GM12878 (cell line): ENCODE results near the gene ROBO1. TPM values are rescaled to one million over a fixed set of nuclear protein-coding genes. Genes with fewer than 3 reads are reported as not detected.

ENCODE experiments used
- ATAC-seq: fragments of 200-7000 bp; cut with Tn5 transposase; 3 replicates; pipeline ENCODE4 v1.9.1; 2020; ENCODE audit warnings: mild to moderate bottlenecking, moderate library complexity
- BruUV-seq: library from RNA; stranded (reverse); fragments of 400-500 nt; replicated peaks from 2 replicates; lab custom pipeline; 2021; lab: Mats Ljungman, UMichigan
- CTCF ChIA-PET: fragments of 300-600 bp; sonication (Branson Sonifier 250); formaldehyde crosslinking; extraction: SDS; loops from one replicate; lab custom pipeline; 2021; ENCODE audit warnings: inconsistent platforms; lab: Yijun Ruan, JAX
- POLR2A ChIA-PET: fragments of 350-600 bp; formaldehyde crosslinking; extraction: SDS; loops from one replicate; lab custom pipeline; 2021; ENCODE audit warnings: inconsistent platforms; lab: Charles Lee
- RAD21 ChIA-PET: fragments of 300-600 bp; sonication (Branson Sonifier 250); formaldehyde crosslinking; loops from one replicate; lab custom pipeline; 2023; ENCODE audit warnings: antibody characterized with exemption; ENCODE audit not compliant: unreplicated experiment; lab: Charles Lee
- SMC1A ChIA-PET: fragments of 300-600 bp; sonication (Branson Sonifier 250); formaldehyde crosslinking; loops from one replicate; lab custom pipeline; 2023; ENCODE audit not compliant: unreplicated experiment, uncharacterized antibody; lab: Charles Lee
- DNase-seq: peaks from one replicate; pipeline ENCODE4 v3.0.0-alpha.2; 2011; ENCODE audit warnings: low read depth, low spot score
- FAIRE-seq: peaks from 3 replicates; lab custom pipeline; 2011; peaks lifted over from hg19 to GRCh38; lab: Jason Lieb, UNC
- H2AFZ ChIP-seq: 2 replicates; pipeline ENCODE4 v1.6.0; 2011; ENCODE audit warnings: low read depth, low read length, control low read depth; ENCODE audit not compliant: control insufficient read depth
- H3K27ac ChIP-seq: 2 replicates; pipeline ENCODE4 v1.5.1; 2011; ENCODE audit warnings: control low read depth; ENCODE audit not compliant: control insufficient read depth, insufficient read depth
- H3K27me3 ChIP-seq, 2 experiments: replicated peaks in 1 of 2; 2 replicates each; pipeline versions ENCODE4 v1.6.0 to v1.6.1; 2011; ENCODE audit warnings: low read length in 1 of 2; ENCODE audit not compliant: control insufficient read depth in 2 of 2, insufficient read depth in 2 of 2
- H3K36me3 ChIP-seq, 2 experiments: 2 replicates each; pipeline ENCODE4 v1.5.1; 2011; ENCODE audit warnings: low read length in 1 of 2; ENCODE audit not compliant: control insufficient read depth in 2 of 2, insufficient read depth in 2 of 2
- H3K4me1 ChIP-seq: 2 replicates; pipeline ENCODE4 v1.6.1; 2011; ENCODE audit warnings: mild to moderate bottlenecking, low read length, moderate library complexity, mixed read lengths; ENCODE audit not compliant: control insufficient read depth, insufficient read depth
- H3K4me2 ChIP-seq: 2 replicates; pipeline ENCODE4 v1.6.0; 2011; ENCODE audit warnings: control low read depth; ENCODE audit not compliant: control insufficient read depth, insufficient read depth
- H3K4me3 ChIP-seq: fragments of 200-600 bp; sonication (generic); 2 replicates; pipeline ENCODE4 v1.5.1; 2016
- H3K79me2 ChIP-seq: 2 replicates; pipeline ENCODE4 v1.6.0; 2011; ENCODE audit warnings: low read length; ENCODE audit not compliant: control insufficient read depth, insufficient read depth
- H3K9ac ChIP-seq: 2 replicates; pipeline ENCODE4 v1.8.0; 2011; ENCODE audit warnings: low read length, control low read depth, mixed read lengths; ENCODE audit not compliant: control insufficient read depth, insufficient read depth
- H3K9me3 ChIP-seq: replicated peaks from 3 replicates; pipeline ENCODE4 v1.5.1; 2011; ENCODE audit warnings: mild to moderate bottlenecking, low read length; ENCODE audit not compliant: control insufficient read depth, insufficient read depth
- H4K20me1 ChIP-seq: 2 replicates; pipeline ENCODE4 v1.6.0; 2011; ENCODE audit not compliant: control insufficient read depth, insufficient read depth
- NFIC ChIP-seq: IDR thresholded peaks from 2 replicates; pipeline ENCODE4 v1.6.1; 2012; ENCODE audit warnings: low read depth, mild to moderate bottlenecking, inconsistent platforms, low read length, moderate library complexity
- PBX3 ChIP-seq: IDR thresholded peaks from 2 replicates; pipeline ENCODE4 v1.6.1; 2011; ENCODE audit warnings: mild to moderate bottlenecking, low read depth, low read length, moderate library complexity; ENCODE audit not compliant: insufficient replicate concordance
- PRDM15 ChIP-seq: fragments of 450-650 bp; formaldehyde crosslinking; IDR thresholded peaks from 2 replicates; pipeline ENCODE4 v1.4.0; 2020; ENCODE audit warnings: mild to moderate bottlenecking, moderate library complexity
- SMAD1 ChIP-seq: fragments of 450-650 bp; IDR thresholded peaks from 2 replicates; pipeline ENCODE4 v1.6.1; 2018; ENCODE audit warnings: mild to moderate bottlenecking, low read depth; ENCODE audit not compliant: partially characterized antibody
- SUZ12 ChIP-seq: fragments of 200-600 bp; sonication (generic); IDR thresholded peaks from one replicate; pipeline ENCODE4 v1.6.1; 2018; ENCODE audit warnings: antibody characterized with exemption, mild to moderate bottlenecking; ENCODE audit not compliant: unreplicated experiment
- TAF1 ChIP-seq: IDR thresholded peaks from 2 replicates; pipeline ENCODE4 v1.6.1; 2011; ENCODE audit warnings: mild to moderate bottlenecking, low read depth, low read length, borderline replicate concordance
- ZNF274 ChIP-seq: IDR thresholded peaks from one replicate; pipeline ENCODE4 v1.8.0; 2011; ENCODE audit not compliant: insufficient read length, insufficient read depth
- WGBS: methylation state at CpG from one replicate; pipeline ENCODE4 v1.1.6; 2016; ENCODE audit warnings: low lambda C conversion rate; ENCODE audit not compliant: insufficient replicate concordance, insufficient coverage; ENCODE audit errors: missing lambda C conversion rate; 5-methylcytosine and 5-hydroxymethylcytosine counted together
- in situ Hi-C: fragments of 300-500 bp; cut with MboI; formaldehyde crosslinking; loops from 9 replicates; pipeline ENCODE4 v1.14.3; 2018; ENCODE audit warnings: mixed read lengths
- intact Hi-C: fragments of 100-400 bp; cut with micrococcal nuclease; formaldehyde crosslinking; loops from one replicate; pipeline ENCODE4 v1.14.2; 2022; ENCODE audit not compliant: unreplicated experiment
- polyA plus RNA-seq, 11 experiments: library from polyadenylated mRNA; depleted of rRNA in 4 of 11; unstranded in 6 of 11; stranded (reverse) in 5 of 11; fragments of >200 nt; fragmentation: Nextera tagmentation in 4 of 11; fragmentation: Illumina TruSeq in 1 of 11; extraction: Ambion mirVana in 4 of 11; extraction: Trizol in 1 of 11; gene quantifications; 1 replicate in 1 of 11; 2 replicates in 10 of 11; pipeline versions ENCODE4 v1.2.1 to v1.2.3, GENCODE V29; 2011 to 2016; ENCODE audit warnings: inconsistent platforms in 2 of 11, missing spikeins in 2 of 11, low read depth in 1 of 11
- total RNA-seq, 4 experiments: library from RNA; depleted of rRNA in 3 of 4; stranded (reverse); fragments of >200 nt in 3 of 4; fragmentation: Illumina TruSeq in 1 of 4; extraction: Trizol in 1 of 4; gene quantifications; 2 replicates each; pipeline versions ENCODE4 v1.2.1 to v1.2.3, GENCODE V29; 2013 to 2021

ROBO1 gene
- total and polyA plus RNA-seq, 10 of the 15 experiments (the other 5 are each of a cell fraction or from before 2014, with no cell fraction given): 0.29 to 46.5 (median 1.2) TPM

GRCh38 chr3:78613421-78613879 lies 1154.3 kb downstream of the ROBO1 start:
- Histone ChIP-seq H3K27ac (no peak overlapping the region), H3K4me1 (no peaks in the 10 kb centered on the region), H3K79me2 (no peaks in the 10 kb centered on the region), H4K20me1 (no peaks in the 10 kb centered on the region), H3K4me2 (no peak overlapping the region), H3K9ac (no peak overlapping the region), H2AFZ (no peak overlapping the region), H3K4me3 (no peak overlapping the region), H3K27me3 (no peaks in the 10 kb centered on the region), H3K36me3 (no peaks in the 10 kb centered on the region), H3K9me3 (no peaks in the 10 kb centered on the region)
- ChIA-PET CTCF (no interaction called here), SMC1A (no interaction called here), RAD21 (no interaction called here), POLR2A (no interaction called here)
- in situ Hi-C loops (no loop called here), intact Hi-C loops (no loop called here)
- WGBS: 56% methylated on average over 2 of the region's 2 CpGs
- TF ChIP-seq NFIC (no peak), SMAD1 (no peak), PRDM15 (no peak), ZNF274 (no peak), TAF1 (no peak), SUZ12 (no peak), PBX3 (no peak)
- FAIRE-seq (no peak), ATAC-seq (no peak), DNase-seq (no peak)
- no TSS peak for BruUV-seq
